Kidney (tissue), 14 donors: ENCODE data around the gene KRT35. TPM values are rescaled to one million over a fixed set of nuclear protein-coding genes. Genes with fewer than 3 reads are reported as not detected.

Experiments used
- DNase-seq, 5 donors: peaks; one replicate each; pipeline ENCODE4 v3.0.0-alpha.2; 2013 to 2020
- FAIRE-seq: peaks from 2 replicates; lab custom pipeline; 2012; peaks lifted over from hg19 to GRCh38; lab: Jason Lieb, UNC
- H3K27ac ChIP-seq, 2 donors: one replicate each; pipeline ENCODE4 v1.7.0; 2013; ENCODE audit warnings: low read depth in 2 of 2, low read length in 2 of 2, inconsistent platforms in 1 of 2
- H3K27me3 ChIP-seq: one replicate; pipeline ENCODE4 v1.7.1; 2013; ENCODE audit warnings: low read length, inconsistent platforms; ENCODE audit not compliant: control insufficient read depth, insufficient read depth
- H3K36me3 ChIP-seq, 3 donors: one replicate each; pipeline versions ENCODE4 v1.7.0 to v1.7.1; 2013; ENCODE audit warnings: low read length in 3 of 3, control low read depth in 1 of 3, inconsistent platforms in 1 of 3; ENCODE audit not compliant: insufficient read depth in 3 of 3, control insufficient read depth in 2 of 3
- H3K4me1 ChIP-seq, 3 donors: one replicate each; pipeline versions ENCODE4 v1.7.0 to v1.7.1; 2013; ENCODE audit warnings: low read length in 3 of 3, inconsistent platforms in 1 of 3, low read depth in 1 of 3; ENCODE audit not compliant: control insufficient read depth in 2 of 3, insufficient read depth in 2 of 3
- H3K4me3 ChIP-seq, 3 donors: one replicate each; pipeline versions ENCODE4 v1.7.0 to v1.8.1; 2013; ENCODE audit warnings: low read length in 3 of 3, control low read depth in 1 of 3, inconsistent platforms in 1 of 3
- H3K9ac ChIP-seq, 3 donors: one replicate each; pipeline versions ENCODE4 v1.7.0 to v1.7.1; 2013; ENCODE audit warnings: low read length in 3 of 3, control low read depth in 1 of 3, inconsistent platforms in 1 of 3
- H3K9me3 ChIP-seq, 3 donors: one replicate each; pipeline versions ENCODE4 v1.7.0 to v1.7.1; 2013; ENCODE audit warnings: low read length in 3 of 3, control low read depth in 1 of 3, inconsistent platforms in 1 of 3; ENCODE audit not compliant: control insufficient read depth in 2 of 3, insufficient read depth in 1 of 3
- intact Hi-C: fragments of 100-400 bp; cut with DNase I; formaldehyde crosslinking; loops from one replicate; pipeline ENCODE4 v1.11.1; 2022
- polyA plus RNA-seq: library from polyadenylated mRNA; stranded (reverse); fragments of 350-450 nt; fragmentation: Illumina TruSeq; extraction: RNeasy Lipid Tissue Mini Kit (QIAGEN cat#74804); gene quantifications from one replicate; pipeline ENCODE4 v1.2.3, GENCODE V29; 2014; ENCODE audit warnings: low read depth, low replicate concordance; ENCODE audit not compliant: insufficient read depth
- total RNA-seq: library from RNA; stranded (reverse); fragmentation: NEBNext Ultra II Directional; extraction: Animal tissue kit (Norgen Biotek cat#: 25700); gene quantifications from one replicate; pipeline ENCODE4 v1.2.1, GENCODE V29; 2021
- TF ChIP-seq, protein P1 (sequence below): IDR thresholded peaks from 3 replicates; pipeline ENCODE4 v1.5.1; 2012; ENCODE audit warnings: mild to moderate bottlenecking, moderate library complexity, borderline replicate concordance; ENCODE audit not compliant: insufficient read depth; ENCODE audit errors: extremely low read depth
- donor health status: control.
- donor health status: control.
- donor health status: control.
- donor health status: control.
- donor health status: control.
- donor health status: DM: yes; HTN: yes; CAD: no.
- donor health status: Normal renal cell carcinoma (clear cell type).

KRT35 gene
- total and polyA plus RNA-seq, 2 donors from 2014 or later = not detected

GRCh38 chr17:41504246-41504977 lies 23.5 kb upstream of the KRT35 start:
- Histone ChIP-seq H3K36me3 (no peaks in the 10 kb centered on the region), H3K27ac (no peak overlapping the region), H3K4me1 (peaks cover 0 to 4% (median 0%) of the 10 kb centered on the region in 3 donors), H3K9ac (no peak overlapping the region), H3K27me3 (no peaks in the 10 kb centered on the region), H3K9me3 (no peaks in the 10 kb centered on the region), H3K4me3 (no peak overlapping the region)
- FAIRE-seq = no peak
- no peak for DNase-seq
- TF ChIP-seq, protein P1, sequence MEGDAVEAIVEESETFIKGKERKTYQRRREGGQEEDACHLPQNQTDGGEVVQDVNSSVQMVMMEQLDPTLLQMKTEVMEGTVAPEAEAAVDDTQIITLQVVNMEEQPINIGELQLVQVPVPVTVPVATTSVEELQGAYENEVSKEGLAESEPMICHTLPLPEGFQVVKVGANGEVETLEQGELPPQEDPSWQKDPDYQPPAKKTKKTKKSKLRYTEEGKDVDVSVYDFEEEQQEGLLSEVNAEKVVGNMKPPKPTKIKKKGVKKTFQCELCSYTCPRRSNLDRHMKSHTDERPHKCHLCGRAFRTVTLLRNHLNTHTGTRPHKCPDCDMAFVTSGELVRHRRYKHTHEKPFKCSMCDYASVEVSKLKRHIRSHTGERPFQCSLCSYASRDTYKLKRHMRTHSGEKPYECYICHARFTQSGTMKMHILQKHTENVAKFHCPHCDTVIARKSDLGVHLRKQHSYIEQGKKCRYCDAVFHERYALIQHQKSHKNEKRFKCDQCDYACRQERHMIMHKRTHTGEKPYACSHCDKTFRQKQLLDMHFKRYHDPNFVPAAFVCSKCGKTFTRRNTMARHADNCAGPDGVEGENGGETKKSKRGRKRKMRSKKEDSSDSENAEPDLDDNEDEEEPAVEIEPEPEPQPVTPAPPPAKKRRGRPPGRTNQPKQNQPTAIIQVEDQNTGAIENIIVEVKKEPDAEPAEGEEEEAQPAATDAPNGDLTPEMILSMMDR = no peak
- intact Hi-C loops = no loop called here

DNA sequence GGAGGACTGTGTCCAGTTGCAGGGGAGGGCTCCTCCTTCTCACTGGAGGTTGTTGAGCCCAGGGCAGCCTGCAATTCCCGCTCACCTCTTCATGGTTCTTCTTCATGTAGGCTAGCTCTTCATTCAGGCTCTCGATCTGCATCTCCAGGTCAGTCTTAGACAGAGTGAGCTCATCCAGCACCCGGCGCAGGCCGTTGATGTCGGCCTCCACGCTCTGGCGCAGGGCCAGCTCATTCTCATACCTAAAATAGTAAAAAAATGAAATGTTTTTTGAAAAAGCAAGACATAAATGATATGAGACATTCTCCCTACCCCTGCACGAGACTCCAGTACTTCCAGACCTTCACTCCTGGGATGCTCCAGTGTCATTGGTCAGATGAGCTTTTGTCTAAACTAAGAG lies 22.3 kb upstream of the KRT35 start:
- intact Hi-C loops = no loop called here
- no peak for DNase-seq
- no peaks in the 10 kb centered on the region for H3K9me3 ChIP-seq
- FAIRE-seq = no peak
- TF ChIP-seq, protein P1 = no peak
- H3K27ac ChIP-seq = no peak overlapping the region
- H3K4me1 ChIP-seq = peaks cover 0 to 4% (median 0%) of the 10 kb centered on the region in 3 donors
- no peaks in the 10 kb centered on the region for H3K36me3 ChIP-seq
- H3K9ac ChIP-seq = no peak overlapping the region
- no peaks in the 10 kb centered on the region for H3K27me3 ChIP-seq
- no peak overlapping the region for H3K4me3 ChIP-seq

DNA sequence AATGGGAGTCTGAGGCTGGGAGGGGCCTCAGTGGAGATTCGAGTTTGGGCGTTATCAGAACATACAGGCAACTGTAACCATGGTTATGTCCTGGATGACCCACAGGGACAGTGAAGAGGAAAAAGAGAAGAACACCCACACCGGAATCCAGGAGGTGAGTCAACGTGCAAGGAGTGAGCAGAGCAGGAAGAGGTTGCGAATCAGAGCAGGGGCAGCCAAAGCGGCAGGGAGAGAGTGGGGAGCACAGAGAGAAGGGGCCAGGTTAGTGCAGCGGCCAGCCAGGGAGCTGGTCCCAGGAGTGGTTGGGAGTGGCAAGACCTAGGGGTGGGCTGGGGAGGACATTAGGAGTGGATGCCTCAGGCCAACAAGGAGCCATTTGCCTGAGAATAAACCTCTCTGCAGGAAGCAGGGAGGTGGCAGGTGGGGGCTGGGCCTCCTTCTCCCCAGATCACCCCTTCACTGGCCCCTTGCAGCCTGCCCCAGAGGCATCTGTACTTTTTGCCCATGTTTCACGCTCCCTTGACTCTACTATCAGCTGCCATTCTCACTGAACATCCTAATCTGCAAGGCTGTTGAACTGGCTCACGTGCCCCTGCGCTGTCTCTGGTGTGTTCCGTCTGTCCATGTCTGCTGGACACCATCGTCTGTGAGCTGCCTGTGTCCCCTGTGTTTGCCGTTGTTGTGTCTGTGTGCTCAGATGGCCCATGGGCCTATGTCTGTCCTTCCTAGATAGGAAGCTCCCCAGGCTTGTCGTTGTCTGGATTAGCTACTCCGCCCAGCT lies 19.4 kb upstream of the KRT35 start:
- Histone ChIP-seq H3K36me3 (no peaks in the 10 kb centered on the region), H3K4me3 (no peak overlapping the region), H3K9me3 (no peaks in the 10 kb centered on the region), H3K4me1 (peaks cover 0 to 4% (median 0%) of the 10 kb centered on the region in 3 donors), H3K9ac (no peak overlapping the region), H3K27ac (no peak overlapping the region), H3K27me3 (no peaks in the 10 kb centered on the region)
- intact Hi-C loops = no loop called here
- FAIRE-seq = no peak
- DNase-seq = no peak
- TF ChIP-seq, protein P1 = no peak
